Keratinocyte (primary cell): Measurements from ENCODE around the gene POU6F2. TPM values are rescaled to one million over a fixed set of nuclear protein-coding genes. Genes with fewer than 3 reads are reported as not detected.

ENCODE experiments used
- DNase-seq: peaks from one replicate; pipeline ENCODE4 v3.0.0-alpha.2; 2011; ENCODE audit warnings: low read depth, missing footprints, low spot score
- FAIRE-seq: peaks from 2 replicates; lab custom pipeline; 2011; peaks lifted over from hg19 to GRCh38; lab: Jason Lieb, UNC
- H2AFZ ChIP-seq: 2 replicates; pipeline ENCODE4 v1.6.0; 2012; ENCODE audit warnings: low read length, control low read depth, inconsistent platforms; ENCODE audit not compliant: control insufficient read depth
- H3K27ac ChIP-seq: 2 replicates; pipeline ENCODE4 v1.5.1; 2011; ENCODE audit warnings: low read length; ENCODE audit not compliant: control insufficient read depth, insufficient read depth
- H3K27me3 ChIP-seq: 3 replicates; pipeline ENCODE4 v1.6.0; 2011; ENCODE audit warnings: low read length; ENCODE audit not compliant: control insufficient read depth, insufficient read depth; ENCODE audit errors: extremely low read depth
- H3K36me3 ChIP-seq, 2 experiments: 2 replicates in 1 of 2; 3 replicates in 1 of 2; pipeline ENCODE4 v1.5.1; 2011; ENCODE audit warnings: low read length in 2 of 2, mild to moderate bottlenecking in 1 of 2; ENCODE audit not compliant: control insufficient read depth in 2 of 2, insufficient read depth in 2 of 2; ENCODE audit errors: extremely low read depth in 1 of 2
- H3K4me1 ChIP-seq: 3 replicates; pipeline ENCODE4 v1.5.1; 2011; ENCODE audit warnings: low read length; ENCODE audit not compliant: control insufficient read depth, insufficient read depth; ENCODE audit errors: extremely low read depth
- H3K4me2 ChIP-seq: 3 replicates; pipeline ENCODE4 v1.6.0; 2011; ENCODE audit warnings: low read depth, low read length; ENCODE audit not compliant: control insufficient read depth, insufficient read depth; ENCODE audit errors: extremely low read depth
- H3K4me3 ChIP-seq, 3 experiments: fragments of 200-600 bp in 1 of 3; sonication (generic) in 1 of 3; 2 replicates in 2 of 3; 3 replicates in 1 of 3; pipeline ENCODE4 v1.5.1; 2011 to 2016; ENCODE audit warnings: low read length in 3 of 3, mild to moderate bottlenecking in 3 of 3, control low read depth in 2 of 3, inconsistent platforms in 1 of 3, low read depth in 1 of 3, mixed read lengths in 1 of 3, mixed run types in 1 of 3, moderate library complexity in 1 of 3; ENCODE audit not compliant: control insufficient read depth in 2 of 3, insufficient read depth in 2 of 3; ENCODE audit errors: extremely low read depth in 1 of 3
- H3K79me2 ChIP-seq: 2 replicates; pipeline ENCODE4 v1.6.0; 2012; ENCODE audit warnings: low read length; ENCODE audit not compliant: control insufficient read depth, insufficient read depth
- H3K9ac ChIP-seq: 3 replicates; pipeline ENCODE4 v1.6.0; 2011; ENCODE audit warnings: low read length; ENCODE audit not compliant: control insufficient read depth, insufficient read depth; ENCODE audit errors: extremely low read depth
- H3K9me1 ChIP-seq: 3 replicates; pipeline ENCODE4 v1.6.0; 2011; ENCODE audit warnings: low read length; ENCODE audit not compliant: control insufficient read depth, insufficient read depth; ENCODE audit errors: extremely low read depth
- H3K9me3 ChIP-seq: 2 replicates; pipeline ENCODE4 v1.5.1; 2012; ENCODE audit warnings: low read depth, low read length; ENCODE audit not compliant: control insufficient read depth
- H4K20me1 ChIP-seq: 3 replicates; pipeline ENCODE4 v1.6.0; 2011; ENCODE audit warnings: low read length; ENCODE audit not compliant: control insufficient read depth, insufficient read depth; ENCODE audit errors: extremely low read depth
- CTCF ChIP-seq, 3 experiments: IDR thresholded peaks in 1 of 3; conservative IDR thresholded peaks in 1 of 3; optimal IDR thresholded peaks in 1 of 3; 2 replicates in 2 of 3; 3 replicates in 1 of 3; pipeline versions ENCODE3 to v1.5.1; 2011; ENCODE audit warnings: low read length in 3 of 3, mild to moderate bottlenecking in 3 of 3, moderate library complexity in 2 of 3, control low read depth in 1 of 3, inconsistent platforms in 1 of 3; ENCODE audit not compliant: insufficient read depth in 2 of 3; ENCODE audit errors: extremely low read depth in 1 of 3
- EZH2 ChIP-seq: IDR thresholded peaks from one replicate; pipeline ENCODE4 v1.6.1; 2012; ENCODE audit warnings: inconsistent platforms, mild to moderate bottlenecking, low read length, moderate library complexity
- dilution Hi-C: fragments of 300-500 bp; cut with MboI; formaldehyde crosslinking; loops from one replicate; pipeline ENCODE4 v1.7.0; 2020; ENCODE audit warnings: low sequenced_read_pairs; ENCODE audit not compliant: extremely low pct_ligation_motif_present
- polyA plus RNA-seq, 5 experiments: library from polyadenylated mRNA; depleted of rRNA in 3 of 5; stranded (reverse) in 3 of 5; stranded (forward) in 1 of 5; unstranded in 1 of 5; fragments of >200 nt; gene quantifications; 1 replicate in 1 of 5; 2 replicates in 3 of 5; 3 replicates in 1 of 5; pipeline versions ENCODE4 v1.2.1 to v1.2.3, GENCODE V29; 2011 to 2012; ENCODE audit warnings: missing spikeins in 2 of 5, low read depth in 1 of 5, low replicate concordance in 1 of 5

The POU6F2 gene
- polyA plus RNA-seq, 1 donor (not counting 4 experiments of a cell fraction or from before 2014, with no cell fraction given): not detected

GRCh38 chr7:39288303-39288702 is 310.6 kb downstream of the POU6F2 start:
- DNase-seq: no peak
- TF ChIP-seq CTCF (optimal IDR thresholded peaks at IDR 0.05 in 1 of 3, IDR thresholded peaks at IDR 0.05 in 1 of 3, conservative IDR thresholded peaks at IDR 0.05 in 1 of 3; ENCODE audit: extremely low read depth in 1 of 3, insufficient read depth in 2 of 3, low read length in 3 of 3): no peak
- TF ChIP-seq EZH2: no peak
- Histone ChIP-seq H3K79me2 (no peaks in the 10 kb centered on the region), H3K27me3 (no peaks in the 10 kb centered on the region), H3K9me3 (no peaks in the 10 kb centered on the region), H2AFZ (no peak overlapping the region), H3K9ac (no peak overlapping the region), H3K27ac (no peak overlapping the region), H3K36me3 (no peaks in the 10 kb centered on the region), H3K4me2 (no peak overlapping the region), H3K4me1 (no peaks in the 10 kb centered on the region), H3K9me1 (no peaks in the 10 kb centered on the region), H4K20me1 (no peaks in the 10 kb centered on the region), H3K4me3 (no peak overlapping the region)
- dilution Hi-C loops: no loop called here
- no peak for FAIRE-seq

GRCh38 chr7:39291628-39292410 is 314.1 kb downstream of the POU6F2 start:
- H3K9me3 ChIP-seq: no peaks in the 10 kb centered on the region
- H3K79me2 ChIP-seq: no peaks in the 10 kb centered on the region
- H3K27ac ChIP-seq: no peak overlapping the region
- no peak overlapping the region for H2AFZ ChIP-seq
- no peak overlapping the region for H3K4me3 ChIP-seq
- FAIRE-seq (no peak), DNase-seq (no peak)
- no peaks in the 10 kb centered on the region for H3K9me1 ChIP-seq
- no peak overlapping the region for H3K9ac ChIP-seq
- dilution Hi-C loops: no loop called here
- TF ChIP-seq EZH2 (no peak), CTCF (optimal IDR thresholded peaks at IDR 0.05 in 1 of 3, IDR thresholded peaks at IDR 0.05 in 1 of 3, conservative IDR thresholded peaks at IDR 0.05 in 1 of 3; ENCODE audit: extremely low read depth in 1 of 3, insufficient read depth in 2 of 3, low read length in 3 of 3) (no peak)
- no peaks in the 10 kb centered on the region for H4K20me1 ChIP-seq
- no peaks in the 10 kb centered on the region for H3K36me3 ChIP-seq
- H3K27me3 ChIP-seq: no peaks in the 10 kb centered on the region
- no peak overlapping the region for H3K4me2 ChIP-seq
- no peaks in the 10 kb centered on the region for H3K4me1 ChIP-seq
